Suprapubic skin (tissue), 4 donors: ENCODE results near the gene QSOX1. TPM values are rescaled to one million over a fixed set of nuclear protein-coding genes. Genes with fewer than 3 reads are reported as not detected.
A peak's percentile ranks its signal among the peaks of the same experiment; 100 is the strongest.

Source experiments
- DNase-seq, 2 donors: peaks; one replicate each; pipeline ENCODE4 v3.0.0-alpha.2; 2019; ENCODE audit warnings: low spot score in 2 of 2
- H3K27ac ChIP-seq: fragments of 200-600 bp; sonication (generic); one replicate; pipeline ENCODE4 v1.5.1; 2019
- H3K27me3 ChIP-seq: fragments of 200-600 bp; sonication (generic); one replicate; pipeline ENCODE4 v1.5.1; 2019
- H3K36me3 ChIP-seq: fragments of 200-600 bp; sonication (generic); one replicate; pipeline ENCODE4 v1.5.1; 2019
- H3K4me1 ChIP-seq: fragments of 200-600 bp; sonication (generic); one replicate; pipeline ENCODE4 v1.5.1; 2019
- H3K4me3 ChIP-seq: fragments of 200-600 bp; sonication (generic); one replicate; pipeline ENCODE4 v1.5.1; 2019; ENCODE audit warnings: mild to moderate bottlenecking
- H3K9me3 ChIP-seq: fragments of 200-600 bp; sonication (generic); one replicate; pipeline ENCODE4 v1.5.1; 2019
- EP300 ChIP-seq: sonication (generic); formaldehyde crosslinking; IDR thresholded peaks from one replicate; pipeline ENCODE4 v1.6.1; 2017; ENCODE audit warnings: antibody characterized with exemption
- POLR2A ChIP-seq, 2 donors: fragments of 450-650 bp; IDR thresholded peaks; one replicate each; pipeline ENCODE4 v1.6.1; 2017; ENCODE audit warnings: antibody characterized with exemption in 2 of 2, mild to moderate bottlenecking in 2 of 2, moderate library complexity in 2 of 2
- POLR2AphosphoS5 ChIP-seq, 3 donors: sonication (generic); formaldehyde crosslinking; IDR thresholded peaks; one replicate each; pipeline ENCODE4 v1.6.1; 2017; ENCODE audit warnings: antibody characterized with exemption in 3 of 3
- WGBS: methylation state at CpG from one replicate; pipeline ENCODE4 v1.1.5; 2018; 5-methylcytosine and 5-hydroxymethylcytosine counted together
- total RNA-seq, 4 donors: library from RNA; depleted of rRNA; stranded (reverse); fragments of >200 nt; gene quantifications; one replicate each; pipeline ENCODE4 v1.1.0, GENCODE V29; 2016
- TF ChIP-seq, protein P1 (sequence below), 2 donors: fragments of 200-600 bp in 1 of 2; fragments of 450-650 bp in 1 of 2; sonication (generic) in 1 of 2; IDR thresholded peaks; one replicate each; pipeline ENCODE4 v1.5.1; 2016 to 2019; ENCODE audit warnings: antibody characterized with exemption in 2 of 2, mild to moderate bottlenecking in 1 of 2, moderate library complexity in 1 of 2

Gene QSOX1
- total RNA-seq, 4 donors from 2014 or later = 56.6 to 66.1 (median 61.5) TPM

DNA sequence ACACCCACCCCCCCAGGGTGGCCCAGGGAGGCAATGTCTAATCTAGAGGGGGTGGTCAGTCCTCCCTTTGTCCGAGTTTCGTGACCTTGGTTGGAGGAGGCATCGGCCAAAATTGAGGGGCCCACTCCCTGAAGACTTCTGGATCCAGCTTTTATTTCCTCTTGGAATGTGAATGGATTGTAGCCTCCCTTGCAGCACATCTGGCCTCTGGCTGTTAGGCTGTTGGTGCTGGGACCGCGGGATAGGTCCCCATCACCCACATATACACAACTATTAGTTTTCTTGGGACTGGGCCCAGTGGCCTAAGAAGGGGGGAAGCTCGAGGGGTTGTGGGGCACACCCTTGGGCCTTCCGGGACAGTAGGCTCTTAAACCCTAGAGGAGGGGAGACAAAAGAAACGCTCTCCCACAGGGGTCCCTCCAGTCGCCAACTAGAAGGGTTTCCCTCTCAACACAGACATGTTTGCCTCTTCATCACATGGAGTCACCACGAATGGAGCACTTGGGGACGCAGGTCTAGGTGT lies 77.9 kb downstream of the QSOX1 start:
- no peaks in the 10 kb centered on the region for H3K36me3 ChIP-seq
- H3K4me3 ChIP-seq = no peak overlapping the region
- H3K9me3 ChIP-seq = no peaks in the 10 kb centered on the region
- peaks cover 69% of the 10 kb centered on the region for H3K4me1 ChIP-seq
- 16% methylated on average over 8 of the region's 11 CpGs for WGBS
- no peak overlapping the region for H3K27ac ChIP-seq
- TF ChIP-seq, protein P1, sequence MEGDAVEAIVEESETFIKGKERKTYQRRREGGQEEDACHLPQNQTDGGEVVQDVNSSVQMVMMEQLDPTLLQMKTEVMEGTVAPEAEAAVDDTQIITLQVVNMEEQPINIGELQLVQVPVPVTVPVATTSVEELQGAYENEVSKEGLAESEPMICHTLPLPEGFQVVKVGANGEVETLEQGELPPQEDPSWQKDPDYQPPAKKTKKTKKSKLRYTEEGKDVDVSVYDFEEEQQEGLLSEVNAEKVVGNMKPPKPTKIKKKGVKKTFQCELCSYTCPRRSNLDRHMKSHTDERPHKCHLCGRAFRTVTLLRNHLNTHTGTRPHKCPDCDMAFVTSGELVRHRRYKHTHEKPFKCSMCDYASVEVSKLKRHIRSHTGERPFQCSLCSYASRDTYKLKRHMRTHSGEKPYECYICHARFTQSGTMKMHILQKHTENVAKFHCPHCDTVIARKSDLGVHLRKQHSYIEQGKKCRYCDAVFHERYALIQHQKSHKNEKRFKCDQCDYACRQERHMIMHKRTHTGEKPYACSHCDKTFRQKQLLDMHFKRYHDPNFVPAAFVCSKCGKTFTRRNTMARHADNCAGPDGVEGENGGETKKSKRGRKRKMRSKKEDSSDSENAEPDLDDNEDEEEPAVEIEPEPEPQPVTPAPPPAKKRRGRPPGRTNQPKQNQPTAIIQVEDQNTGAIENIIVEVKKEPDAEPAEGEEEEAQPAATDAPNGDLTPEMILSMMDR (IDR thresholded peaks at IDR 0.05) = no peak
- TF ChIP-seq POLR2AphosphoS5 (IDR thresholded peaks at IDR 0.05) (no peak), POLR2A (IDR thresholded peaks at IDR 0.05) (no peak), EP300 (no peak)
- H3K27me3 ChIP-seq = peaks cover 100% of the 10 kb centered on the region
- DNase-seq = peak in 1 of 2 donors; percentile 42

DNA sequence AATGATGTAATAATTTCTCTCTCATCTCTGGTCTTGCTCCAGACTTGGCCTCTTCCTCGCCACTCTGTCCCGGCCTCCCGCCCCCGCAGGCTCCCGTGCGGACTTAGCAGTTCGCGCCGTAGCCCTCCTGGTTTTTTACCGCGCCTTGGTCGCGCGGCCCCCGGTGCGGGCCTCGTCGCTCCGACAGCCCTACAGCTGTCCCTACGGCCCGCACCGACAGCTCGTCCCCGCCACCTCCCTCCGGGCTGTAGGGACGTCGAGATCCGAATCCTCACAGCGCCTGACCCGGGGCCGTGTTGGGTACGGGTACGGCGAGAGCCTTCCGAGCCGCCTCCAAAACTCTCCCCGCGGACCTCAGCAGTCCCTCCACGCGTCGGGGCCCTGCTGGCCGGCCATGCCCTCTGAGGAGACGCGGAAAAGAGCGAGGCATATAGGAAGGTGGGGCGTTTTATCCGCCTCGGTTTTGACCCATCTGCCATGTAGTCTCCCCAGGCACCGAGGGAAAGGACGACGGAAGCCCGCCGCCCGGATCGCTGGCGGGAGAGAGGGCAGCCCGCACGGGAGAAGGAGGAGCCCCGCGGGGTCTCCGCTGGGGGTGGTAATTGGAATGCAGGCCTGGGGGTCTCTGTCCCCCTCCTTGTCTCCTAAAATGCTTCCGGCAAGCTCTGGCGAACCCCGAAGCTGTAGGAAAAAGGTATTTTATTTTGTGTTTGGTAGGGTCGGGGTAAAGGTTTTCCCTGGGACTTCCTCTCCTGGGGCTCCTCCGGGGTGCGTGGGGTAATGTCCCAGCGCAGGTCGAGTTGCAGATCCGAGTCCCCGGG lies 78.7 kb downstream of the QSOX1 start:
- Histone ChIP-seq H3K36me3 (no peaks in the 10 kb centered on the region), H3K4me1 (peaks cover 69% of the 10 kb centered on the region), H3K27ac (no peak overlapping the region), H3K9me3 (no peaks in the 10 kb centered on the region), H3K27me3 (peaks cover 100% of the 10 kb centered on the region), H3K4me3 (no peak overlapping the region)
- peak in 1 of 2 donors; percentile 32 for DNase-seq
- whole genome bisulfite sequencing = 6% methylated on average over 31 of the region's 71 CpGs
- TF ChIP-seq EP300 (no peak), POLR2A (IDR thresholded peaks at IDR 0.05) (no peak), POLR2AphosphoS5 (IDR thresholded peaks at IDR 0.05) (no peak)
- TF ChIP-seq, protein P1 (IDR thresholded peaks at IDR 0.05) = no peak

DNA sequence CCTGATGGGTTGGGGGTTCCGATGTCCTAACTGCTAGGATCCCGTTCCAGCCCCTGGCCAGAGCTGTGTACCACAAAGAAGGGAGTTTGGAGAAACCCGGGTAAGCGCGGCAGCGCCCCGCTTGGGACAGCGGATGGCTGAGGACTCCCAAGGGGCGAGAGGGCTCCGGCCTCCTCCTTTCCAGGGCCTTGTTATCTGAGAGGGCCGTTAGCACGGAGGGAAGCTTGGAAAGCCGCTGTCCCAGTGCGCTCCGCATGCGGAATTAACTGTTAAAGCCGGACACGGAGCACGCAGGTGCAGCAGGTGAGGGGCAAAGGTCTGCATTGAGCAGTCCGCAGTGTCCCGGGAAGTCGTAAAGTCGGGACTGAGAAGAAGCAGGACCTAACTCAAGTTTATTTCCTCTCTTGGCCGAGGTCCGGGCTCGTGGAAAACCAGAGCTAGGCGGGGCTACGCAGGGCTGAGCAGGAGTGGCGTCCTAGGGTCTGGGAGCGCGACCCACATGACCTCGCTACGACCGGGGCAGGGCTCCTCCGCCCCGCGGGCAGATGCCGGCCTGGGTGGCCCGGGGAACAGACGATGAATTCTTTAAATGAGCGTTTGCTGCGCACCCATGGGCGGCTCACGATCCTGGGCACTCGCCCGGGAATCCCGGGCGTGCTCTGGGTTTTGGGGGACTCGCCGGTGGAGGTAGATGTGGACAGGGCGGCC lies 79.9 kb downstream of the QSOX1 start:
- H3K4me3 ChIP-seq = peak overlapping the region; percentile 26
- H3K27me3 ChIP-seq = peaks cover 100% of the 10 kb centered on the region
- H3K27ac ChIP-seq = no peak overlapping the region
- no peaks in the 10 kb centered on the region for H3K36me3 ChIP-seq
- peaks cover 60% of the 10 kb centered on the region for H3K4me1 ChIP-seq
- WGBS = 4% methylated on average over 16 of the region's 51 CpGs
- H3K9me3 ChIP-seq = no peaks in the 10 kb centered on the region
- peak in 1 of 2 donors; percentile 51 for DNase-seq
- no peak for TF ChIP-seq POLR2AphosphoS5 (IDR thresholded peaks at IDR 0.05)
- no peak for TF ChIP-seq EP300
- no peak for TF ChIP-seq POLR2A (IDR thresholded peaks at IDR 0.05)
- TF ChIP-seq, protein P1 (IDR thresholded peaks at IDR 0.05) = no peak

DNA sequence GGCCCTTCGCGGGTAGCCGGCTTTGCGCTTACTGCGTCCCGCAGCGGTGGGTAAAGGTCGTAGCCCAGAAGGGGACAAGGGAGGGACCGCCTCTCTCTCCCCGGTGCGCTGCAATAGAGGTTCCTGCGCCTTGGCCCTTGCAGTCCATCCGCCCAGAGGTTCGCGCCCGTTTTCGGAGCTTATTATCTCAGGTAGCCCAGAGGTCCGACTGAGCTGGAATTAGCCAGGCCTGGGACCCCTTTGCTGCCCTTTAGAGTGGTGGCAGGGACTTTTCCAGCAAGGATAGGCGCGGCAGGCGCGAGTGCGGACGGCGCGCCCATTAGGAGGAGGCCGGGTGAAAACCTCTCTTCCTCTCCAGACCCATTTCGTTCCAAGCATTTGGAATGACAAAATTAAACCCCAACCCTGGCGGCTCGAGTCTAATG lies 80.4 kb downstream of the QSOX1 start:
- Histone ChIP-seq H3K27me3 (peaks cover 100% of the 10 kb centered on the region), H3K4me3 (peak overlapping the region; percentile 26), H3K36me3 (no peaks in the 10 kb centered on the region), H3K27ac (no peak overlapping the region), H3K9me3 (no peaks in the 10 kb centered on the region), H3K4me1 (peaks cover 54% of the 10 kb centered on the region)
- TF ChIP-seq POLR2A (IDR thresholded peaks at IDR 0.05) (no peak), EP300 (no peak), POLR2AphosphoS5 (IDR thresholded peaks at IDR 0.05) (no peak)
- TF ChIP-seq, protein P1 (IDR thresholded peaks at IDR 0.05) = no peak
- DNase-seq = peak in 1 of 2 donors; percentile 60
- 2% methylated on average over 10 of the region's 30 CpGs for WGBS
